HG03066 (cell line): ENCODE results near the gene SLC30A7.

Experiments used
- ATAC-seq: cut with Tn5 transposase; IDR thresholded peaks from one replicate; pipeline ENCODE4 v1.9.1; 2021; ENCODE audit warnings: low read depth; ENCODE audit not compliant: unreplicated experiment

SLC30A7 gene

GRCh38 chr1:101017448-101017847 lies 121.6 kb downstream of the SLC30A7 start:
- no peak for ATAC-seq

DNA sequence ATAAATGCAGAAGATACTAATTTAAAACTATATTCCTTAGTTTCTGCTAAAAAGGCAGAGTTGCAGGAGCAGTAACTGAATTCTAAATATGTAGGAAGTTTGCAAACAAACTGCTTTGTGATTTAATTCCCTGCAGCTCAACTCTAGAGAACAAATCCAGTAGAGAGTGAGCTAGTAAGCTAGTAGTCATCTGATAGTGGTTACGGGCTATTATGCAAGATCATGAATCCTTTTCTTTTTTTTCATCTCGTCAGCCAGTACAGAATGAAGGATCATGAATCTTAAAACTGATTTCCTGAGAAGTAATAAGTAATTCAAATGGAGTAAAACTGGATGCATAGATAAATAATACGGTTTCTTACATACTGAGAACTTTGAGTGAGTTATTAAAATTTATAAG lies 126.4 kb downstream of the SLC30A7 start:
- ATAC-seq, result no peak

DNA sequence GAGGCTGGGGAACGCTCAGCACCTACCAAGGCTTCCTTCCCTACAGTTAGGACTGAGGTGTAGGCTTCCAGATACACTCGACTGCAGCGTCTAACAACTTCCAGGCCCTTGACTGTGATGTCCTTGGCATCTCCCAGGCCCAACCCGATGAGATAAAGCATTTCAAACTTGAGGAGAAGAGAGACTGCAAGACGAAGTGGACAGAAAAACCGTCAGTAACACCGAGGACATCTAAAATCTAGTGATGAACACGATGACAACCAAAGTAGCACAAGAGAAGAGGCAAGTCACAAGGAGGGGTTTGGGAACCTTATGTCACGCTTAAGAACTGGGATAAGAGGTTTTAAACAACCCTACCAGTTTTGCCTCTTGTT lies 129.4 kb downstream of the SLC30A7 start:
- peak; percentile 28 for ATAC-seq

DNA sequence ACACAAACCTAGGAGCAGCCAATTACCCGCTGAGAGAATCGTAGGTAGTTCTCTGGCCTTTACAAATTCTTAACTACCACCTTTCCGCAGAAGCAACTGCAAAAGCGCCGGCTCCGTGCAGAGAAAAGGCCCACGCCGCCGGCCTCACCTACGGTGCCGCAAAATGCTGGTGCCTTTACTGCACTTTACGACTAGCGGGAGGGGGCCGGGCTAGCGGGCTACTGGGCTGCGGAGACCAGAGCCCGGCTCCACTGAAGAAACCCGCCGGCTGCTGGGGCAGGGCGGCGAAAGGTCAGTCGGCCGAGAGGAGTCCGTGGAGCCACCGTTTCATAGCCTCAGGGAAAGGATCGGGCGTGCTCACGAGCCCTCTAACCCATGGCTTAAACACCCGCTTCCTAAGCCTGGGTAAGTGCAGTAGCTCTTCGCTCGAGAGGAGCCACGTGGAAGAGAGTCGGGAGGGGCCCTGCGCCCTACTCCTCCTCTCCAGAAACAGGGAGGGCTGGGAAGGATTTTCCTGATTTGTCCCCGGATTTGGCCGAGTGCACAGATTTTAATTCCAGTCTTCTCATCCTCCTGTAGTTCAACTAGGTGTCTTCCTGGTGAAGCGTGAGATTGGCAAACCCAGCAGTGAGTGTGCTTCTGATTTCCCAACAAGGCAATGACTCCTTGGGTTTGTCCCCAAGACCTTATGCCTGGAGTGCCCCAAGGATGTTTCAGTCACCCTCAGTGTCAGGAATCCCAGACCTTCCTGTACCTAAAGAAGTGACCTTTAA lies 130.0 kb downstream of the SLC30A7 start, which contains the start of gene DPH5:
Gene DPH5, minus strand, starts transcription at position 128 of the 773 bp plus-strand sequence. CDS start 341 bp downstream, outside the sequence.
- peak; percentile 76 for ATAC-seq

GRCh38 chr1:101026430-101026788 lies 130.5 kb downstream of the SLC30A7 start:
- no peak for ATAC-seq

DNA sequence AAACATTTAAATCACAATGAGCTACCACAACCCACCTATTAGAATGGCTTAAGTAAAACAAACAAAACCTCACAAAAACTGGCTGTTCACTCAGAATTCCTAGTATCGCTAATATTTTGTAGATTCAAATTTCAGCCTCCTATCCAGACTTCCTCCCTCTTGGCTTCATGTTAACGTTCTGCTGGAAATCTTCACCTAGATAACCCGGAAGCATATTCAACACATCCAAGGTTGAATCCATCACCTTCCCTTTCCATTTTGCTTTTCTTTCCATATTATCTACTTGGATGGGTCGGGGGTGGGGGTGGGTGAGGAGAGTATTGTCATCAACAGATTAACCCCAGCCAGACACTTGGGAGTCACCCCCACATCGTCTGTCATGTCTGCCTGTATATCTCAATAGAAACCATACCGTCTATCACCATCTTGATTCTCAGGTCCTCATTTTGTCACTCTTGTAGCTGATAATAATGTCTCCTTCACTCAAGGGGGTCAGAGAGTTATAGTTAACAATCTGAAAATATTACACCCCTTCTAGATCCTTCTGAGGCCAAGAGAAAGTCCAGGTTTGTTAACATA lies 131.4 kb downstream of the SLC30A7 start:
- ATAC-seq, result no peak

GRCh38 chr1:101028466-101028865 lies 132.6 kb downstream of the SLC30A7 start:
- no peak for ATAC-seq

DNA sequence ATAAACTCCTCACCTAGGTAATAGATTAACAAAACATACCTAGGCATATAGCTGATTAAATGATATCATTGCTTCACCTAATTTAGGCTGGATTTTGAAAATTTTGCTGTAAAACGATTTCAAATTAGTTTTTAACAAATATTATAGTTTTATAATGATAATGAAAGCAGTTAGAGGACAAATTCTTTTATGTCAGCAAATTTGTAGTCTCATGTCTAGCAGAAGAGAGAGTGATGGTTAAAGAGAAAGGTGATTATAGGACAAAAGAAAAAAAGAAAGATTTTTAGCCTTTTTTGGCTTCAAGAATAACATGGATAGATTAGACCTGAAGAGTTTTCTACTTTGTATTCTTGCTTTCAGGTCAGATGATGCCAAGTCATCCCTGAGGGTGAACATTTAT lies 133.3 kb downstream of the SLC30A7 start:
- no peak for ATAC-seq

GRCh38 chr1:101030881-101031280 lies 135.0 kb downstream of the SLC30A7 start:
- no peak for ATAC-seq
